ENCODE measurements around the gene FOXRED1.
A peak's percentile ranks its signal among the peaks of the same experiment; 100 is the strongest.

The FOXRED1 gene

GRCh38 chr11:126310992-126311310, 42.0 kb downstream of the FOXRED1 start:
- no peak for TF ChIP-seq POLR2A (IDR thresholded peaks at IDR 0.05; ENCODE audit: low read depth, low read length)
- DNase-seq (ENCODE audit: insufficient read length, low spot score) (no peak), FAIRE-seq (no peak)

- FAIRE-seq, result no peak
- no peak for TF ChIP-seq POLR2A (IDR thresholded peaks at IDR 0.05; ENCODE audit: low read depth, low read length)
- DNase-seq (ENCODE audit: insufficient read length, low spot score), result no peak
These were observed 42.7 kb downstream of the FOXRED1 start for GRCh38 chr11:126311401-126312291.

- DNase-seq (ENCODE audit: insufficient read length, low spot score), result no peak
- TF ChIP-seq POLR2A (IDR thresholded peaks at IDR 0.05; ENCODE audit: low read depth, low read length), result no peak
- no peak for FAIRE-seq
These were observed 44.0 kb downstream of the FOXRED1 start for GRCh38 chr11:126312961-126313360.

GRCh38 chr11:126313826-126314225, 44.9 kb downstream of the FOXRED1 start:
- DNase-seq (ENCODE audit: insufficient read length, low spot score) (no peak), FAIRE-seq (no peak)
- TF ChIP-seq POLR2A (IDR thresholded peaks at IDR 0.05; ENCODE audit: low read depth, low read length), result no peak

- FAIRE-seq (no peak), DNase-seq (ENCODE audit: insufficient read length, low spot score) (no peak)
- no peak for TF ChIP-seq POLR2A (IDR thresholded peaks at IDR 0.05; ENCODE audit: low read depth, low read length)
These were observed 48.4 kb downstream of the FOXRED1 start for GRCh38 chr11:126317432-126317755.

- FAIRE-seq, result peak; percentile 68
- TF ChIP-seq POLR2A (IDR thresholded peaks at IDR 0.05; ENCODE audit: low read depth, low read length), result no peak
- DNase-seq (ENCODE audit: insufficient read length, low spot score), result no peak
These were observed 49.0 kb downstream of the FOXRED1 start for GRCh38 chr11:126317756-126318573.

- TF ChIP-seq POLR2A (IDR thresholded peaks at IDR 0.05; ENCODE audit: low read depth, low read length), result no peak
- FAIRE-seq (peak; percentile 88), DNase-seq (ENCODE audit: insufficient read length, low spot score) (no peak)
These were observed 49.8 kb downstream of the FOXRED1 start for GRCh38 chr11:126318574-126319373.

- FAIRE-seq (no peak), DNase-seq (ENCODE audit: insufficient read length, low spot score) (no peak)
- TF ChIP-seq POLR2A (IDR thresholded peaks at IDR 0.05; ENCODE audit: low read depth, low read length), result no peak
These were observed 50.4 kb downstream of the FOXRED1 start for GRCh38 chr11:126319374-126319740.

- no peak for TF ChIP-seq POLR2A (IDR thresholded peaks at IDR 0.05; ENCODE audit: low read depth, low read length)
- no peak for FAIRE-seq
- no peak for DNase-seq (ENCODE audit: insufficient read length, low spot score)
These were observed 54.0 kb downstream of the FOXRED1 start for GRCh38 chr11:126322996-126323395.

GRCh38 chr11:126327281-126328000, 58.5 kb downstream of the FOXRED1 start:
- DNase-seq (ENCODE audit: insufficient read length, low spot score), result no peak
- no peak for FAIRE-seq
- no peak for TF ChIP-seq POLR2A (IDR thresholded peaks at IDR 0.05; ENCODE audit: low read depth, low read length)

Data from H54 (cell line).